Lung (tissue), 12 donors: Measurements from ENCODE around the gene LRRC8C. TPM values are rescaled to one million over a fixed set of nuclear protein-coding genes. Genes with fewer than 3 reads are reported as not detected.

ENCODE experiments used
- ATAC-seq: fragments of 200-7000 bp; cut with Tn5 transposase; one replicate; pipeline ENCODE4 v1.9.1; 2020; ENCODE audit warnings: moderate number of reproducible peaks; ENCODE audit not compliant: insufficient read depth, low FRiP score
- DNase-seq, 3 donors: peaks; one replicate each; pipeline ENCODE4 v3.0.0-alpha.2; 2013 to 2017
- H3K27ac ChIP-seq, 2 donors: one replicate each; pipeline ENCODE4 v1.5.1; 2013; ENCODE audit warnings: mild to moderate bottlenecking in 2 of 2, moderate library complexity in 2 of 2, control low read depth in 1 of 2, inconsistent platforms in 1 of 2, low read depth in 1 of 2, low read length in 1 of 2
- H3K27me3 ChIP-seq, 3 donors: one replicate each; pipeline ENCODE4 v1.5.1; 2013; ENCODE audit warnings: low read length in 2 of 3; ENCODE audit not compliant: control insufficient read depth in 3 of 3, insufficient read depth in 3 of 3
- H3K36me3 ChIP-seq, 4 donors: one replicate each; pipeline ENCODE4 v1.5.1; 2013; ENCODE audit warnings: low read length in 4 of 4, mild to moderate bottlenecking in 1 of 4, moderate library complexity in 1 of 4; ENCODE audit not compliant: control insufficient read depth in 4 of 4, insufficient read depth in 4 of 4
- H3K4me1 ChIP-seq, 5 donors: one replicate each; pipeline ENCODE4 v1.5.1; 2013; ENCODE audit warnings: low read length in 5 of 5, mild to moderate bottlenecking in 2 of 5, moderate library complexity in 1 of 5; ENCODE audit not compliant: control insufficient read depth in 5 of 5, insufficient read depth in 5 of 5
- H3K4me3 ChIP-seq: one replicate; pipeline ENCODE4 v1.5.1; 2013; ENCODE audit warnings: mild to moderate bottlenecking, control low read depth, moderate library complexity
- H3K9ac ChIP-seq, 2 donors: one replicate each; pipeline ENCODE4 v1.5.1; 2013; ENCODE audit warnings: low read length in 2 of 2, control low read depth in 1 of 2; ENCODE audit not compliant: insufficient read depth in 1 of 2
- H3K9me3 ChIP-seq, 4 donors: one replicate each; pipeline ENCODE4 v1.5.1; 2013; ENCODE audit warnings: low read length in 3 of 4, mild to moderate bottlenecking in 1 of 4, moderate library complexity in 1 of 4; ENCODE audit not compliant: control insufficient read depth in 4 of 4, insufficient read depth in 3 of 4
- WGBS, 2 donors: extraction: QIAGEN DNeasy Blood & Tissue Kit; methylation state at CpG; one replicate each; pipeline ENCODE4 v1.1.7; 2013; 5-methylcytosine and 5-hydroxymethylcytosine counted together
- polyA plus RNA-seq, 2 donors: library from polyadenylated mRNA; stranded (reverse); fragments of 200-250 nt; gene quantifications; one replicate each; pipeline ENCODE4 v1.2.1, GENCODE V29; 2013
- total RNA-seq, 2 donors: library from RNA; depleted of rRNA in 1 of 2; stranded (reverse); fragments of >200 nt in 1 of 2; gene quantifications; one replicate each; pipeline ENCODE4 v1.2.1, GENCODE V29; 2014 to 2021
- TF ChIP-seq, protein P1 (sequence below): IDR thresholded peaks from 2 replicates; pipeline ENCODE4 v1.5.1; 2012; ENCODE audit warnings: mild to moderate bottlenecking; ENCODE audit errors: control extremely low read depth, extremely low read depth
- donor health status: control.
- donor health status: control.
- donor health status: Bipolar disorder and iron deficiency.
- donor health status: healthy.
- donor health status: DM: yes; HTN: yes; CAD: no.

LRRC8C gene
- total and polyA plus RNA-seq, 4 donors = 3.3 to 11.7 (median 6.9) TPM

- no peaks in the 10 kb centered on the region for H3K27me3 ChIP-seq
- H3K4me1 ChIP-seq = peaks cover 0 to 19% (median 0%) of the 10 kb centered on the region in 5 donors
- H3K9ac ChIP-seq = no peak overlapping the region
- no peak overlapping the region for H3K4me3 ChIP-seq
- 81 to 84% methylated on average over 3 of the region's 3 CpGs for WGBS, 2 donors
- TF ChIP-seq, protein P1, sequence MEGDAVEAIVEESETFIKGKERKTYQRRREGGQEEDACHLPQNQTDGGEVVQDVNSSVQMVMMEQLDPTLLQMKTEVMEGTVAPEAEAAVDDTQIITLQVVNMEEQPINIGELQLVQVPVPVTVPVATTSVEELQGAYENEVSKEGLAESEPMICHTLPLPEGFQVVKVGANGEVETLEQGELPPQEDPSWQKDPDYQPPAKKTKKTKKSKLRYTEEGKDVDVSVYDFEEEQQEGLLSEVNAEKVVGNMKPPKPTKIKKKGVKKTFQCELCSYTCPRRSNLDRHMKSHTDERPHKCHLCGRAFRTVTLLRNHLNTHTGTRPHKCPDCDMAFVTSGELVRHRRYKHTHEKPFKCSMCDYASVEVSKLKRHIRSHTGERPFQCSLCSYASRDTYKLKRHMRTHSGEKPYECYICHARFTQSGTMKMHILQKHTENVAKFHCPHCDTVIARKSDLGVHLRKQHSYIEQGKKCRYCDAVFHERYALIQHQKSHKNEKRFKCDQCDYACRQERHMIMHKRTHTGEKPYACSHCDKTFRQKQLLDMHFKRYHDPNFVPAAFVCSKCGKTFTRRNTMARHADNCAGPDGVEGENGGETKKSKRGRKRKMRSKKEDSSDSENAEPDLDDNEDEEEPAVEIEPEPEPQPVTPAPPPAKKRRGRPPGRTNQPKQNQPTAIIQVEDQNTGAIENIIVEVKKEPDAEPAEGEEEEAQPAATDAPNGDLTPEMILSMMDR = no peak
- no peaks in the 10 kb centered on the region for H3K9me3 ChIP-seq
- H3K36me3 ChIP-seq = no peaks in the 10 kb centered on the region
- ATAC-seq (no peak), DNase-seq (no peak)
- H3K27ac ChIP-seq = peak overlapping the region in 1 of 2 donors; percentile 51
Observed at GRCh38 chr1:89615676-89616598, 17.0 kb upstream of the LRRC8C start.

DNA sequence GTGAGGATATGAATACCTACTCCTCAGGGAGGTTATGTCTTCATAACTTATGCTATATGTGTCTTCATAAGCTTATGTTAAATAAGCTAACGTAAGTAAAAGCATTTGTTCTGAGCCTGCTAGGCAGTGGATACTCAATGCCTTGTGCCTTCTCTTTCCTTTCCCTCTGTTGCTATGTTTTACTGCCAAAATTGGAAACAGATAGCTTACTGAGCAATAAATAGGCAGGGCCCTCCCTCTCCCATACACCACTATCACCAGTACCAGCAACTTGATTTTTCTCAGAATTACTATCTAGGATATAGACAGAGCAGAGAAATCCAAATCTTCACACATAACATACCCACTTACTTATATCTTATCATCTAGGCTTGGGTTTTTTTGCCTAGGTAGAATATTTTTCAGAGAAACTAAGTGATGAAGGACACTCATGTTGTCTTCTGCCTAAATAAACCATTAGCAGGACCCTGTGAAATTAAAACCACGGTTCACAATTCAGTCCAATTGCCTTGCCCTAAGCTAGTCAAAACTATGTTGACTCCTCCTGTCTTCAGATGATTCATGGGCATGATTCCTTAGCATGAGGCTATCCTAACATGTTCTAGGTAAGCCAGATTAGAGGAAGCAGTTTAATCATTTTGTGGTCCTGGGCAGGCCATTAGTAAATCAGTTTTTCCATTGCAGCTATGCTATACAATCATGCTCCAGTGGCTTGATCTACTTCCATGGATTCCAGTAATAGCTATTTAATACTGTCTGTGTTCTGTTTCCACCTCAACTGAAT lies 15.9 kb upstream of the LRRC8C start:
- ATAC-seq = no peak

GRCh38 chr1:89620664-89621063 lies 12.3 kb upstream of the LRRC8C start:
- H3K9me3 ChIP-seq = no peaks in the 10 kb centered on the region
- WGBS, 2 donors = 77 to 89% methylated on average over 3 of the region's 3 CpGs
- H3K4me3 ChIP-seq = no peak overlapping the region
- H3K9ac ChIP-seq = no peak overlapping the region
- H3K36me3 ChIP-seq = peaks cover 0 to 2% (median 0%) of the 10 kb centered on the region in 4 donors
- ATAC-seq (no peak), DNase-seq (no peak)
- no peaks in the 10 kb centered on the region for H3K27me3 ChIP-seq
- no peak overlapping the region for H3K27ac ChIP-seq
- peaks cover 0 to 19% (median 0%) of the 10 kb centered on the region in 5 donors for H3K4me1 ChIP-seq
- TF ChIP-seq, protein P1 = no peak

More for the DNA sequence above, 15.9 kb upstream of the LRRC8C start:
- no peak overlapping the region for H3K9ac ChIP-seq
- no peaks in the 10 kb centered on the region for H3K36me3 ChIP-seq
- peaks cover 0 to 19% (median 0%) of the 10 kb centered on the region in 5 donors for H3K4me1 ChIP-seq
- H3K27ac ChIP-seq = peak overlapping the region in 1 of 2 donors; percentile 9
- no peak overlapping the region for H3K4me3 ChIP-seq
- no peaks in the 10 kb centered on the region for H3K9me3 ChIP-seq
- DNase-seq = no peak
- no peaks in the 10 kb centered on the region for H3K27me3 ChIP-seq
- TF ChIP-seq, protein P1 = no peak
- WGBS, 2 donors = 96 to 99% methylated on average over 2 of the region's 2 CpGs
